Measurements from ENCODE around the gene ATP8B2. TPM values are rescaled to one million over a fixed set of nuclear protein-coding genes. Genes with fewer than 3 reads are reported as not detected.
"Not testable (repeated sequence)": the region's sequence is repeated elsewhere in the genome, so short reads cannot be mapped to it uniquely, and the experiment has no call there.

ATP8B2 gene
- 10 to 100 TPM; 20.2 to 45.1 (median 37.4) TPM for total RNA-seq

GRCh38 chr1:154324669-154325582 lies at the start of gene ATP8B2:
ATP8B2 (plus strand) TSS chr1:154325525; CDS start chr1:154328142, 2,617 bp downstream.
- ATAC-seq (ENCODE audit: low FRiP score in 2 of 2) (peak; percentile 68 to 84), DNase-seq (peak; percentile 82 to 86)
- 2% methylated on average over 38 to 39 of the region's 56 CpGs for WGBS, 2 donors
- no peaks in the 10 kb centered on the region for H3K9me3 ChIP-seq
- H3K36me3 ChIP-seq, result peaks cover 0 to 1% (median 0%) of the 10 kb centered on the region in 4 donors
- H3K4me3 ChIP-seq, result peak within 1 kb of the TSS; percentile 70 to 92 (median 76)
- peaks cover 0 to 8% (median 2%) of the 10 kb centered on the region in 4 donors for H3K27me3 ChIP-seq
- TF ChIP-seq POLR2AphosphoS5 (IDR thresholded peaks at IDR 0.05) (peak in 1 of 2 donors; percentile 5), POLR2A (IDR thresholded peaks at IDR 0.05) (no peak), CTCF (IDR thresholded peaks at IDR 0.05) (peak; percentile 87 to 94 (median 90)), EP300 (IDR thresholded peaks at IDR 0.05) (no peak)
- peak within 1 kb of the TSS; percentile 83 to 96 (median 94) for H3K27ac ChIP-seq
- peaks cover 36 to 55% (median 45%) of the 10 kb centered on the region in 4 donors for H3K4me1 ChIP-seq

GRCh38 chr1:154276797-154277196 lies 48.5 kb upstream of the ATP8B2 start:
- 91 to 92% methylated on average over 7 of the region's 7 CpGs for WGBS, 2 donors
- Histone ChIP-seq H3K9me3 (no peaks in the 10 kb centered on the region), H3K36me3 (peaks cover 0 to 29% (median 19%) of the 10 kb centered on the region in 4 donors), H3K4me1 (peaks cover 8 to 17% (median 14%) of the 10 kb centered on the region in 4 donors), H3K27me3 (no peaks in the 10 kb centered on the region), H3K27ac (no peak overlapping the region), H3K4me3 (no peak overlapping the region)
- no peak for ATAC-seq (ENCODE audit: low FRiP score in 2 of 2)
- TF ChIP-seq POLR2AphosphoS5 (IDR thresholded peaks at IDR 0.05) (no peak), CTCF (IDR thresholded peaks at IDR 0.05) (peak in 1 of 6 experiments; percentile 8)
- no peak for DNase-seq

GRCh38 chr1:154287591-154287990 lies 37.7 kb upstream of the ATP8B2 start:
- WGBS, 2 donors, result 98% methylated on average over 9 of the region's 30 CpGs; no CpG with 5 or more reads in 1 of the 2 donors
- H3K27me3 ChIP-seq; H3K27ac ChIP-seq; H3K9me3 ChIP-seq; H3K36me3 ChIP-seq; H3K4me3 ChIP-seq; H3K4me1 ChIP-seq; ATAC-seq (ENCODE audit: low FRiP score in 2 of 2): not testable (repeated sequence)
- peak in 1 of 2 donors; percentile 54 for DNase-seq

- WGBS, 2 donors, result 68 to 72% methylated on average over 3 of the region's 3 CpGs
Measured at GRCh38 chr1:154288661-154289060, 36.7 kb upstream of the ATP8B2 start.

GRCh38 chr1:154290921-154291320 lies 34.4 kb upstream of the ATP8B2 start:
- ATAC-seq (ENCODE audit: low FRiP score in 2 of 2) (no peak), DNase-seq (no peak)
- TF ChIP-seq EP300 (IDR thresholded peaks at IDR 0.05) (no peak), CTCF (IDR thresholded peaks at IDR 0.05) (no peak), POLR2A (IDR thresholded peaks at IDR 0.05) (no peak), POLR2AphosphoS5 (IDR thresholded peaks at IDR 0.05) (no peak)
- WGBS, 2 donors, result 86 to 96% methylated on average over 1 of the region's 1 CpG
- no peaks in the 10 kb centered on the region for H3K36me3 ChIP-seq
- no peaks in the 10 kb centered on the region for H3K27me3 ChIP-seq
- no peaks in the 10 kb centered on the region for H3K4me1 ChIP-seq
- H3K9me3 ChIP-seq, result peaks cover 12 to 23% (median 15%) of the 10 kb centered on the region in 4 donors
- H3K4me3 ChIP-seq, result no peak overlapping the region
- no peak overlapping the region for H3K27ac ChIP-seq

More at GRCh38 chr1:154288661-154289060, 36.7 kb upstream of the ATP8B2 start:
- Histone ChIP-seq H3K36me3 (no peaks in the 10 kb centered on the region), H3K4me3 (no peak overlapping the region), H3K4me1 (no peaks in the 10 kb centered on the region), H3K27me3 (no peaks in the 10 kb centered on the region), H3K27ac (no peak overlapping the region), H3K9me3 (peaks cover 0 to under 1% (median 0%) of the 10 kb centered on the region in 4 donors)
- TF ChIP-seq POLR2A (IDR thresholded peaks at IDR 0.05) (no peak), POLR2AphosphoS5 (IDR thresholded peaks at IDR 0.05) (no peak)
- ATAC-seq (ENCODE audit: low FRiP score in 2 of 2), result no peak
- DNase-seq, result no peak

All from upper lobe of left lung (tissue), 6 donors.